Measurements from ENCODE around the gene ZBTB46. TPM values are rescaled to one million over a fixed set of nuclear protein-coding genes. Genes with fewer than 3 reads are reported as not detected.
"Not testable (repeated sequence)": the region's sequence is repeated elsewhere in the genome, so short reads cannot be mapped to it uniquely, and the experiment has no call there.

ZBTB46 gene
- total RNA-seq, 1 donor: 13.8 TPM

GRCh38 chr20:63857764-63858392 lies 26.8 kb upstream of the ZBTB46 start:
- TF ChIP-seq CTCF (IDR thresholded peaks at IDR 0.05; ENCODE audit: insufficient read depth, low read depth, low read length): no peak
- H3K4me3 ChIP-seq (ENCODE audit: low read depth, low read length): no peak overlapping the region
- DNase-seq (ENCODE audit: low read depth): peak; percentile 68

- H3K4me3 ChIP-seq (ENCODE audit: low read depth, low read length): no peak overlapping the region
- TF ChIP-seq CTCF (IDR thresholded peaks at IDR 0.05; ENCODE audit: insufficient read depth, low read depth, low read length): no peak
- DNase-seq (ENCODE audit: low read depth): no peak
Observed at GRCh38 chr20:63856098-63856511, 25.0 kb upstream of the ZBTB46 start.

GRCh38 chr20:63855363-63856097 lies 24.5 kb upstream of the ZBTB46 start:
- TF ChIP-seq CTCF (IDR thresholded peaks at IDR 0.05; ENCODE audit: insufficient read depth, low read depth, low read length): no peak
- H3K4me3 ChIP-seq (ENCODE audit: low read depth, low read length): no peak overlapping the region
- no peak for DNase-seq (ENCODE audit: low read depth)

GRCh38 chr20:63854766-63855362 lies 23.8 kb upstream of the ZBTB46 start:
- DNase-seq (ENCODE audit: low read depth): no peak
- peak overlapping the region; percentile 3 for H3K4me3 ChIP-seq (ENCODE audit: low read depth, low read length)
- TF ChIP-seq CTCF (IDR thresholded peaks at IDR 0.05; ENCODE audit: insufficient read depth, low read depth, low read length): no peak

GRCh38 chr20:63854069-63854765 lies 23.2 kb upstream of the ZBTB46 start:
- TF ChIP-seq CTCF (IDR thresholded peaks at IDR 0.05; ENCODE audit: insufficient read depth, low read depth, low read length): no peak
- DNase-seq (ENCODE audit: low read depth): peak; percentile 31
- no peak overlapping the region for H3K4me3 ChIP-seq (ENCODE audit: low read depth, low read length)

- DNase-seq (ENCODE audit: low read depth); H3K4me3 ChIP-seq (ENCODE audit: low read depth, low read length): not testable (repeated sequence)
Observed at GRCh38 chr20:63853733-63854068, 22.6 kb upstream of the ZBTB46 start.

GRCh38 chr20:63851548-63851943 lies 20.5 kb upstream of the ZBTB46 start:
- DNase-seq (ENCODE audit: low read depth); H3K4me3 ChIP-seq (ENCODE audit: low read depth, low read length): not testable (repeated sequence)
